Esophagus (tissue), 2 donors: Measurements from ENCODE around the gene VSIG8. TPM values are rescaled to one million over a fixed set of nuclear protein-coding genes. Genes with fewer than 3 reads are reported as not detected.
"Not testable (repeated sequence)": the region's sequence is repeated elsewhere in the genome, so short reads cannot be mapped to it uniquely, and the experiment has no call there.

Experiments used
- H3K27ac ChIP-seq, 2 donors: one replicate each; pipeline ENCODE4 v1.5.1; 2013; ENCODE audit warnings: low read depth in 2 of 2, mild to moderate bottlenecking in 2 of 2, inconsistent platforms in 1 of 2, low read length in 1 of 2, moderate library complexity in 1 of 2
- H3K27me3 ChIP-seq, 2 donors: one replicate each; pipeline ENCODE4 v1.6.1; 2013; ENCODE audit warnings: low read length in 2 of 2, control low read depth in 1 of 2, mild to moderate bottlenecking in 1 of 2; ENCODE audit not compliant: insufficient read depth in 2 of 2, control insufficient read depth in 1 of 2
- H3K36me3 ChIP-seq, 2 donors: one replicate each; pipeline ENCODE4 v1.6.1; 2013; ENCODE audit warnings: low read length in 1 of 2; ENCODE audit not compliant: control insufficient read depth in 2 of 2, insufficient read depth in 2 of 2
- H3K4me1 ChIP-seq, 2 donors: one replicate each; pipeline ENCODE4 v1.6.1; 2013; ENCODE audit warnings: low read length in 1 of 2; ENCODE audit not compliant: control insufficient read depth in 2 of 2, insufficient read depth in 2 of 2
- H3K4me3 ChIP-seq, 2 donors: one replicate each; pipeline ENCODE4 v1.5.1; 2013; ENCODE audit warnings: low read length in 2 of 2, mild to moderate bottlenecking in 2 of 2, low read depth in 1 of 2, moderate library complexity in 1 of 2
- H3K9me3 ChIP-seq, 2 donors: one replicate each; pipeline ENCODE4 v1.6.1; 2013; ENCODE audit warnings: mild to moderate bottlenecking in 2 of 2, low read depth in 1 of 2, low read length in 1 of 2, moderate library complexity in 1 of 2; ENCODE audit not compliant: control insufficient read depth in 2 of 2, insufficient read depth in 1 of 2
- WGBS, 2 donors: extraction: QIAGEN DNeasy Blood & Tissue Kit; methylation state at CpG; one replicate each; pipeline ENCODE4 v1.1.7; 2013; 5-methylcytosine and 5-hydroxymethylcytosine counted together
- polyA plus RNA-seq, 2 donors: library from polyadenylated mRNA; stranded (reverse); fragments of 200-250 nt; gene quantifications; one replicate each; pipeline ENCODE4 v1.2.3, GENCODE V29; 2013
- donor health status: healthy with polysubstance abuse.
- donor health status: Bipolar disorder and iron deficiency.

Gene VSIG8, protein sequence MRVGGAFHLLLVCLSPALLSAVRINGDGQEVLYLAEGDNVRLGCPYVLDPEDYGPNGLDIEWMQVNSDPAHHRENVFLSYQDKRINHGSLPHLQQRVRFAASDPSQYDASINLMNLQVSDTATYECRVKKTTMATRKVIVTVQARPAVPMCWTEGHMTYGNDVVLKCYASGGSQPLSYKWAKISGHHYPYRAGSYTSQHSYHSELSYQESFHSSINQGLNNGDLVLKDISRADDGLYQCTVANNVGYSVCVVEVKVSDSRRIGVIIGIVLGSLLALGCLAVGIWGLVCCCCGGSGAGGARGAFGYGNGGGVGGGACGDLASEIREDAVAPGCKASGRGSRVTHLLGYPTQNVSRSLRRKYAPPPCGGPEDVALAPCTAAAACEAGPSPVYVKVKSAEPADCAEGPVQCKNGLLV
- polyA plus RNA-seq, result 1 to 10 TPM; 4.2 to 4.4 TPM

DNA sequence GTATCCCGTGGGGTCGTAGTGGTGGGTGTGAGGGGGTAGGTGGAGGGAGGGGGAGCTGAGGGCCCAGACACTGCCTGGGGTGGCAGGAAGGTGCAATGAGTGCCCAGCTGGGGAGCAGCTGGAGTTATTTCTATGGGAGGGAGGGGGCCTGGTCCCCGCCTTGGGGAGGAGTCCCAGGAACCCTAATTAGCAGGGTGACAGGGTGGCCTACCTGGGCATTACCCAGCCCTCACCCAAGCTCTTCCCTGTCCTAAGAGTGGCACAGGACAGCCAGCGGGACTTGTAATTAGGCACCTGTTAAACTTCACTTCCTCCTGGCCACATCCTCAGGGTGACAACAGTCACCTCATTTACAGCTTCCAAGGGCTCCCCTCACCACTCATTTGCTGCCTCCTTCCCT, at the start of gene VSIG8:
TSS of gene VSIG8 (minus strand) at position 101 of the 400 bp plus-strand sequence. CDS start 136 bp downstream, outside the sequence.
- H3K9me3 ChIP-seq, result no peaks in the 10 kb centered on the region
- H3K4me3 ChIP-seq, result no peak within 1 kb of the TSS
- no peak within 1 kb of the TSS for H3K27ac ChIP-seq
- WGBS, 2 donors, result 72 to 79% methylated on average over 4 of the region's 4 CpGs
- no peaks in the 10 kb centered on the region for H3K27me3 ChIP-seq
- no peaks in the 10 kb centered on the region for H3K36me3 ChIP-seq
- H3K4me1 ChIP-seq, result peaks cover 7 to 31% of the 10 kb centered on the region in 2 donors

DNA sequence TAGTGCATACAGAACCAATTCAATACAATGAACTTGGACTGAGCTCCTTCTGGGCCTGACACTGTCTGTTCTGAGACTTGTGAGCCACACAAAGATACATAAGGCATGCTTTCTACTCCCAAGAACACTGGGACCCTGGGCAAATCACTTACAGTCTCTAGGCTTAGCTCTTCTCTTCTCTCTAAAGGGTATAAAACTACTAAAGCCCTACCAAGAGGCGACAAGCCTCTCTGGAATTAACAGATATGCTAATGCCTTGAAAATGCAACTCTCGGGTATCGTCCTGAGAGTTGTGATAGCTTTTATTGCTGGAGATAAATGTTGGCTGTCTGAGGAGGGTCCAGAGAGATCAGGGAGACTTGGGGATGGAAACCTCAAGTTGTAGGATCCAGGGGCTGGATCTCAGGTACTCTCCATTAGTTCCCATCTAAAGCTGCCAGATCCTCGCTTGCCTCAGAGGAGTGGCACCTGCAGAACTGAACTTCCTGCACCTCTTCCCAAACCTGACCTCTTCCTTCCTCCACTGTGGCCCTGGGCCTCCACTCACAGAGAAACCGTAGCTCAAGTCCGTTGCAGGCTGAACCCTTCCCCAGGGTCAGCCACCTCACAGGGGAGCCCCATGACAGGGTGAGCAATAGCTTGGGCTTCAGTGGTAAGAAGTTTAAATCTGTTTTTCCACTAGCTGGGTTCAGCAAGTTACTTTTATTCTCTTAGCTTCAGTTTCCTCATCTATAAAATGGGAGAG, 49.0 kb upstream of the VSIG8 start:
- Histone ChIP-seq H3K27ac (peak overlapping the region; percentile 29 to 38), H3K4me3 (no peak overlapping the region), H3K36me3 (no peaks in the 10 kb centered on the region), H3K4me1 (peaks cover 0 to 17% of the 10 kb centered on the region in 2 donors), H3K27me3 (no peaks in the 10 kb centered on the region), H3K9me3 (no peaks in the 10 kb centered on the region)
- 67 to 80% methylated on average over 6 of the region's 6 CpGs for WGBS, 2 donors

DNA sequence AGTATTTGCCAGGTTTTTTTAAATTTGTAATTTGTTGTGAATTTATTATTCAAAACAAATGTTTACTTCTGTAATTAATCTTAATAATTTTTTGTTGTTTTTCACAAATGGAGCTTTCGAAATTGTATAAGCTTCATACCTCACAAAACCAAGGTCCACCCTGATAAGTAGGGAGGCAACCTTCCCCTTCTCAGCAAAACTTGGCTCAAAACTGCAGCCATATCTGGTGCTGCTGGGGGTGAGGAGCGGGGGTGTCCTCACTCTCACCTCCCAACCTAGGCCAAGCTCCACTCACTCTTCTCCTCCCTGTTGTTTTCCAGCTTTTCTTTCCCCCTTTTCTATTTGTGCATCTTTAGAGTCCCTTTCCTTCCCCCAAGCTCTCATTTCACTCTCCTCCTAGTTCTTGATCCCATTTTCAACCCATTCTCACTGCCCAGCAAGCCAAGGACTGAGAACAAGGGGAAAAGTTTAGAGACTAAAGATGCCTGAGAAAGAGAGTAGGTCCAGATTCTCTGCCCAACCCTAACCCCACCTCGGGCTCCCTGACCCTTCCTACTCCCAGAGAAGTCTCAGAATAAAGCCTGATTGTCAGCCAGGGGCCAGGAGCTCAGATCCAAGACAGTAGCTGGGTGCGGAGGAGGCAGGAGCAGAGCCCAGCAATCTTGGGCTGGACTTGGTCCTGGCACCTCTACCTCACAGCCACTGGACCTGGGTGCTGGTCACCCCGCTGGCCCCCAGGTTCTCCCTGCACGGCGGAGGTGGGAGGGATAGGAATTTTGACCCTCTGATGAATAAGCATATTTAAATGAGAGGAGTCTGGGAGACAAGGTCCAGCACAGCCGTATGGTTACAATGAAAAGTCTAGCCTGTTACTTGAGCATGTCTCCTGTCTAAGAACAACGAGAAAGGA, 45.8 kb upstream of the VSIG8 start:
- H3K27me3 ChIP-seq, result no peaks in the 10 kb centered on the region
- H3K27ac ChIP-seq, result no peak overlapping the region
- peaks cover 0 to 10% of the 10 kb centered on the region in 2 donors for H3K4me1 ChIP-seq
- H3K4me3 ChIP-seq, result no peak overlapping the region
- no peaks in the 10 kb centered on the region for H3K36me3 ChIP-seq
- no peaks in the 10 kb centered on the region for H3K9me3 ChIP-seq
- 76 to 91% methylated on average over 9 of the region's 9 CpGs for WGBS, 2 donors

DNA sequence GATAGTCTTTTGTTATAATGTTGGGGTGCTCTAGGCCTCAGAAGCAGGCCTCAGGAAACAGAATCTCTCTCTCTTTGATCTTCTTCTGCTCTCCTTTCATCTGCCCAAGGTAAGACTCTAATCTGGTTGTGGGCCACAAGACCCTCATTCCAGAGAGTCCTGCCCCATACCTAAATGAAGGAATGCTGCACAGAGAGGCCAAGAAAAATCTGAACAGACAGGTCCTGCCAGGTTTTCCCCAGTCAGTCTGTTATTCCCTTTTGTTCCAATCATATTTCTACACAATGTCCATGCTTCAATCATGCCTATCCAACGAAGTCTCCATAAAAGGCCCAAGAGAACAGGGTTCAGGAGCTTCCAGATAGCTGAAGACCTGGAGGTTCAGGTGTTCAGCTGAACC, 44.5 kb upstream of the VSIG8 start:
- Histone ChIP-seq H3K27me3 (no peaks in the 10 kb centered on the region), H3K9me3 (no peaks in the 10 kb centered on the region), H3K36me3 (peaks cover 0 to 3% of the 10 kb centered on the region in 2 donors), H3K4me3 (no peak overlapping the region), H3K27ac (no peak overlapping the region), H3K4me1 (peaks cover 0 to 10% of the 10 kb centered on the region in 2 donors)
- WGBS, 2 donors, result 37 to 65% methylated on average over 1 of the region's 1 CpG

DNA sequence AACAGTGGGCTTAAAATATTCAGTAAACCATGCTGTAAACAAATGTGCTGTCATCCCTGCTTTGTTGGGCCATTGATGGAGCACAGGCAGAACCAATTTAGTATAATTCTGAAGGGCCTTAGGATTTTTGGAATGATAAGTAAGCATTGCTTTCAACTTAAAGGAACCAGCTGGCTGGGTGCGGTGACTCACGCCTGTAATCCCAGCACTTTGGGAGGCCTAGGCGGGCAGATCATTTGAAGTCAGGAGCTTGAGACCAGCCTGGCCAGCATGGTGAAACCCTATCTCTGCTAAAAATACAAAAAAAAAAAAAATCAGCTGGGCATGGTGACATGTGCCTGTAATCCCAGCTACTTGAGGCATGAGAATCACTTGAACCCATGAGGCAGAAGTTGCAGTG, 41.6 kb upstream of the VSIG8 start:
- not testable (repeated sequence) for H3K27ac ChIP-seq, H3K4me1 ChIP-seq, H3K9me3 ChIP-seq, H3K27me3 ChIP-seq, H3K4me3 ChIP-seq, H3K36me3 ChIP-seq
- 72 to 76% methylated on average over 3 of the region's 3 CpGs for WGBS, 2 donors

DNA sequence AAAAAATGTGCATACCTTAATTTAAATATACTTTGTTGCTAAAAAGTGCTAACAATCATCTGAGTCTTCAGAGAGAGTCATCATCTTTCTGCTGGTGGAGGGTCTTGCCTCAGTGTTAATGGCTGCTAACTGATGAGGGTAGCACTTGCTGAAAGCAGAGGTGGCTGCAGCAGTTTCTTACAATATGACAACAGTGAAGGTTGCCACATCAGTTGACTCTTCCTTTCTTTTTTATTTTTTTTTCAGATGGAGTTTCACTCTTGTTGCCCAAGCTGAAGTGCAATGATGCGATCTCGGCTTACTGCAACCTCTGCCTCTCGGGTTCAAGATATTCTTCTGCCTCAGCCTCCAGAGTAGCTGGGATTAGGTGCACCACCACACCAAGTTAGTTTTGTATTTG, 40.1 kb upstream of the VSIG8 start:
- Histone ChIP-seq H3K27ac (no peak overlapping the region), H3K36me3 (peaks cover 0 to 3% of the 10 kb centered on the region in 2 donors), H3K4me3 (no peak overlapping the region), H3K9me3 (no peaks in the 10 kb centered on the region), H3K27me3 (no peaks in the 10 kb centered on the region), H3K4me1 (peaks cover 0 to 9% of the 10 kb centered on the region in 2 donors)
- WGBS, 2 donors, result 94 to 97% methylated on average over 3 of the region's 3 CpGs

DNA sequence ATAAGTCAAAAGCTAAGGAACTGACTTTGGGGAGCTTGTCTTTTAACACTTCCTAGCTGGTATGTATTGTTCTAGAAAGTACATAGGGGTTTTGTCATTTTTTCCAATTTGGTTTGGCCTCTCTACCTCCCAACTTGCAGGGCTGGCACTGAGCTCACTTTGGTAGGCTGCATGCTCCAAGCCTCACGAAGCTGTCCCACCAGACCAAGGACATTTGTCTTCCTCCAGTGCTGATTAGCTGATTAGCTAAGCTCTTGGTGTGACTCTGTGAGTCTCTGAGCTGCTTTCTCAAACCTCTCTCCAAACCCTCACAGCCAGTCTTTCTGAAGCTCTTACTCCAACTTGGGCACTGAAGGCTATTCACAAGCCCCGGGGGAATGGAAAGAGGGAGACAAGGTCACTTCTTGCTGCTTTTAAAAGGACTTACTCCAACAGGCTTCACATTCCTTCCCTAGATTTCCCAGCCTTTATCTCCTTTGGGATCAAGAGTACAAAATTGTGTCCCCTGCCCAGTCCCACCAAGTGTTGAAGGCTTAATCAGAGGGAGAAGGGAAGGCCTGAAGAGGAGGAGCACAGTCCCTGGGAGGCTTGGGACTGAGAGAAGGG, 38.4 kb upstream of the VSIG8 start:
- Histone ChIP-seq H3K27ac (peak overlapping the region; percentile 61 to 94), H3K4me1 (peaks cover 3 to 6% of the 10 kb centered on the region in 2 donors), H3K36me3 (peaks cover 0 to 3% of the 10 kb centered on the region in 2 donors), H3K27me3 (no peaks in the 10 kb centered on the region), H3K4me3 (no peak overlapping the region), H3K9me3 (no peaks in the 10 kb centered on the region)
- WGBS, 2 donors, result 41 to 59% methylated on average over 2 of the region's 2 CpGs

DNA sequence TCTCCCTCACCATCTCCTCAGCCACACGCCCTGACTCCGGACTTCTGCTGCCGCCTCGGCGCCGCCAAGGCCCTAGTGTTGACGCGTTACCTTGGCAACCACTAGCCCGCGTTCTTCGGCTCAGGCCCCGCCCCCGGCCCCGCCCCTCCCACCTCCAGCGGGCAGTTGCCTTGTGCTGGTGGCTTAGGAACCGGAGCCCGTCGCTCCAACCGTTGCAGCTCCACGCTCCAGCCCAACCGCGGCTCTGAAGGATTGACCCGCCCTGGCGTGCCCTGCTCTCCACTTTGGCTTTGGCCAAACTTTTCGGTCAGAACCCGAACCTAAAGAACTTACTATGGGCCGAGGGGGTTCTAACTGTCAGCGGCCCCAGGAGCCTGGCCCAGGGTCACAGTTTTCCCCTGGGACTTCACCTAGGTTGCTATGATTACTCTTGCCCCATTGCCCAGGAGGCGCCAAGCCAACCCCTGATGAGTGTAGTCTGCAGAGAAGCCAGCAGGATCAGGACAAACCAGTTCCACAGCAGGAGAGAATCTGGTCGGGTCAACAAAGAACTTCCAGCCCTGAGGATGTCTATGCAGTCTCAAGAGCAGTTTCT, 37.7 kb upstream of the VSIG8 start, which contains the start of gene CFAP45:
TSS of gene CFAP45 (minus strand) at position 80 of the 595 bp plus-strand sequence. CDS start at position 13, 67 bp downstream.
- Histone ChIP-seq H3K4me3 (peak within 1 kb of the TSS in 1 of 2 donors; percentile 13), H3K4me1 (peaks cover 3 to 6% of the 10 kb centered on the region in 2 donors)

More for the DNA sequence above, 37.7 kb upstream of the VSIG8 start, which contains the start of gene CFAP45:
- H3K27ac ChIP-seq, result peak within 1 kb of the TSS; percentile 93 to 94
- H3K36me3 ChIP-seq, result peaks cover 0 to 3% of the 10 kb centered on the region in 2 donors
- H3K27me3 ChIP-seq, result no peaks in the 10 kb centered on the region
- 13 to 16% methylated on average over 30 of the region's 30 CpGs for WGBS, 2 donors
- no peaks in the 10 kb centered on the region for H3K9me3 ChIP-seq
